ENCODE results near the gene RMND5B. TPM values are rescaled to one million over a fixed set of nuclear protein-coding genes. Genes with fewer than 3 reads are reported as not detected.
"Not testable (repeated sequence)": the region's sequence is repeated elsewhere in the genome, so short reads cannot be mapped to it uniquely, and the experiment has no call there.

The RMND5B gene
- total RNA-seq, 1 experiment from 2014 or later: 30.3 TPM

DNA sequence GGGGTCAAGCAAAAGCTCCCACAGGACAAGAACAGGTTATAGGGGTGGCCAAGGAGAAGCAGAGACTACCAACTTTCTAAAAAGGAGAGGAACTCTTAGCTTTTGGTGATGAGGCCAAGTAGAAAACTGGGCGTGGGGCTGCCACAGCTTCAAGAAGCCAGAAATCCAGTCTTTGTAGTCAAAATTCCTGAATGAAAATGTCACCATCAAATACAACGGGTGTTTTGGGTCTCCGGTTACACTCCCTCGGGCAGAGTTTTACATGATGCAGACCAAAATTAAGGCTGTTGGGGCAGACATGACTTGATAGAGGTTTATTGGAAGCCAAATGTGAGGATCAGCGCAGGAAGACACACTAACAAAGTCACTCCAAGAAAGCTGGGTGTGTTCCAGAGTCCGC, 46.9 kb upstream of the RMND5B start:
- Histone ChIP-seq H2AFZ (no peak overlapping the region), H3K4me1 (replicated peaks; ENCODE audit: insufficient read depth) (peaks cover 47% of the 10 kb centered on the region), H3K9me2 (ENCODE audit: insufficient read depth) (no peaks in the 10 kb centered on the region), H3K9me3 (ENCODE audit: insufficient read depth, low read depth) (no peaks in the 10 kb centered on the region), H3F3A (ENCODE audit: insufficient read depth, low read depth) (peaks cover 44% of the 10 kb centered on the region), H4K20me1 (ENCODE audit: insufficient read depth) (no peaks in the 10 kb centered on the region), H3K36me3 (ENCODE audit: low read depth) (no peaks in the 10 kb centered on the region), H3K79me2 (ENCODE audit: low read depth) (no peaks in the 10 kb centered on the region), H3K4me2 (peak overlapping the region; percentile 52), H3K27me3 (ENCODE audit: insufficient read depth, low read depth) (no peaks in the 10 kb centered on the region), H3K4me3 (no peak overlapping the region), H3K27ac (no peak overlapping the region)
- TF ChIP-seq, protein P1, sequence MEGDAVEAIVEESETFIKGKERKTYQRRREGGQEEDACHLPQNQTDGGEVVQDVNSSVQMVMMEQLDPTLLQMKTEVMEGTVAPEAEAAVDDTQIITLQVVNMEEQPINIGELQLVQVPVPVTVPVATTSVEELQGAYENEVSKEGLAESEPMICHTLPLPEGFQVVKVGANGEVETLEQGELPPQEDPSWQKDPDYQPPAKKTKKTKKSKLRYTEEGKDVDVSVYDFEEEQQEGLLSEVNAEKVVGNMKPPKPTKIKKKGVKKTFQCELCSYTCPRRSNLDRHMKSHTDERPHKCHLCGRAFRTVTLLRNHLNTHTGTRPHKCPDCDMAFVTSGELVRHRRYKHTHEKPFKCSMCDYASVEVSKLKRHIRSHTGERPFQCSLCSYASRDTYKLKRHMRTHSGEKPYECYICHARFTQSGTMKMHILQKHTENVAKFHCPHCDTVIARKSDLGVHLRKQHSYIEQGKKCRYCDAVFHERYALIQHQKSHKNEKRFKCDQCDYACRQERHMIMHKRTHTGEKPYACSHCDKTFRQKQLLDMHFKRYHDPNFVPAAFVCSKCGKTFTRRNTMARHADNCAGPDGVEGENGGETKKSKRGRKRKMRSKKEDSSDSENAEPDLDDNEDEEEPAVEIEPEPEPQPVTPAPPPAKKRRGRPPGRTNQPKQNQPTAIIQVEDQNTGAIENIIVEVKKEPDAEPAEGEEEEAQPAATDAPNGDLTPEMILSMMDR (conservative IDR thresholded peaks at IDR 0.05): no peak
- ChIA-PET CTCF (no interaction called here), POLR2A (ENCODE audit: unreplicated experiment) (no interaction called here)
- intact Hi-C loops (cut with micrococcal nuclease; ENCODE audit: unreplicated experiment): no loop called here
- DNase-seq: peak in 1 of 2 experiments; percentile 73
- BruUV-seq (replicated peaks): no TSS peak

- no peak for DNase-seq
- intact Hi-C loops (cut with micrococcal nuclease; ENCODE audit: unreplicated experiment): no loop called here
- TF ChIP-seq, protein P1 (conservative IDR thresholded peaks at IDR 0.05): no peak
- no peak for TF ChIP-seq EZH2 (IDR thresholded peaks at IDR 0.05; ENCODE audit: low read depth)
- Histone ChIP-seq H3K9me2 (ENCODE audit: insufficient read depth) (no peaks in the 10 kb centered on the region), H3K4me2 (no peak overlapping the region), H3K9me3 (ENCODE audit: insufficient read depth, low read depth) (no peaks in the 10 kb centered on the region), H3K4me1 (replicated peaks; ENCODE audit: insufficient read depth) (peaks cover 43% of the 10 kb centered on the region), H3K27ac (no peak overlapping the region), H2AFZ (no peak overlapping the region), H3K79me2 (ENCODE audit: low read depth) (no peaks in the 10 kb centered on the region), H3K36me3 (ENCODE audit: low read depth) (no peaks in the 10 kb centered on the region), H4K20me1 (ENCODE audit: insufficient read depth) (no peaks in the 10 kb centered on the region), H3K4me3 (no peak overlapping the region), H3F3A (ENCODE audit: insufficient read depth, low read depth) (peaks cover 46% of the 10 kb centered on the region), H3K27me3 (ENCODE audit: insufficient read depth, low read depth) (no peaks in the 10 kb centered on the region)
- ChIA-PET POLR2A (ENCODE audit: unreplicated experiment) (no interaction called here), CTCF (interaction anchor here (0.6 kb wide), 1 partner anchor 474 kb away, joined by 3 read pairs; no protein-coding TSS in a partner anchor)
- no TSS peak for BruUV-seq (replicated peaks)
Observed at GRCh38 chr5:178085316-178085715, 45.5 kb upstream of the RMND5B start.

DNA sequence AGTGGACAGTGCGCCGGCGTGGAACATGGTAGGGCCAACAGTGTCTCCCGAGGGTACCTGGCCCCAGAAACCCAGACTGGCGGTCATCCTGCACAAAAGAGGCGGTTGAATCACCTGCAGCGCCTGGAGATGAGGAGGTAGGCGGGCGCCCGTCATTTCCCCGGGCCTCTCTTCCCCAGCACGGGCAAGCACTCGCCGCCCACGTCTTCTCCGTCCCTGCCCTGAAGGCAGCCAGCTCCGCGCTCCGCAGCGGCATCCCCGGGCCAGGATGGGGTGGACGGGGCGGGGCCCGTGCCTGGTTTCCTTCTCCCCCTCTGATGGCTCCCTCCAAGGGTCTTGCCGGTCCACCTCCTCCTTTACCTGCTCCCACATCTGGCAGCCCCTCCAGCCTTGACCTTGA, 44.5 kb upstream of the RMND5B start:
- H4K20me1 ChIP-seq (ENCODE audit: insufficient read depth): no peaks in the 10 kb centered on the region
- no peaks in the 10 kb centered on the region for H3K9me3 ChIP-seq (ENCODE audit: insufficient read depth, low read depth)
- intact Hi-C loops (cut with micrococcal nuclease; ENCODE audit: unreplicated experiment): no loop called here
- H3K36me3 ChIP-seq (ENCODE audit: low read depth): no peaks in the 10 kb centered on the region
- no peak overlapping the region for H3K4me3 ChIP-seq
- ChIA-PET POLR2A (ENCODE audit: unreplicated experiment) (no interaction called here), CTCF (no interaction called here)
- H3K27me3 ChIP-seq (ENCODE audit: insufficient read depth, low read depth): no peaks in the 10 kb centered on the region
- H3K9me2 ChIP-seq (ENCODE audit: insufficient read depth): no peaks in the 10 kb centered on the region
- no peak overlapping the region for H2AFZ ChIP-seq
- H3F3A ChIP-seq (ENCODE audit: insufficient read depth, low read depth): peaks cover 45% of the 10 kb centered on the region
- TF ChIP-seq, protein P1 (conservative IDR thresholded peaks at IDR 0.05): no peak
- no peak overlapping the region for H3K4me2 ChIP-seq
- BruUV-seq (replicated peaks): no TSS peak
- no peaks in the 10 kb centered on the region for H3K79me2 ChIP-seq (ENCODE audit: low read depth)
- no peak overlapping the region for H3K27ac ChIP-seq
- H3K4me1 ChIP-seq (replicated peaks; ENCODE audit: insufficient read depth): peaks cover 40% of the 10 kb centered on the region
- no peak for DNase-seq

DNA sequence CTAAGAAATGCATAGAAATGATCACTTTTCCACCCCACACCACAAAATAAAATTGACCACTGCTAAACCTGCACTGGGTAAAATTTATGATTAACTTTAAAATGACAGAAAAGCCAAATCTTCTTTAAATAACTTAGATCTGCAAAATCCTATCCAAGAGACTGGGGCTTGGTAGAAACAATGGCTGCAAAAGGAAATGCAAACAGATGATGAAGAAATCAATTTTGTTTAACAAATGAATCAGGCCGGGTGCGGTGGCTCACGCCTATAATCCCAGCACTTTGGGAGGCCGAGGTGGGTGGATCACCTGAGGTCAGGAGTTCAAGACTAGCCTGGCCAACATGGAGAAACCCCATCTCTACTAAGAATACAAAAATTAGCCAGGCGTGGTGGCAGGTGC, 43.6 kb upstream of the RMND5B start:
- Histone ChIP-seq H3F3A (ENCODE audit: insufficient read depth, low read depth) (peaks cover 36% of the 10 kb centered on the region; the same call in 1 of the 2 replicates), H3K4me1 (replicated peaks; ENCODE audit: insufficient read depth) (peaks cover 31% of the 10 kb centered on the region)
- BruUV-seq (replicated peaks); H3K36me3 ChIP-seq (ENCODE audit: low read depth); intact Hi-C loops (cut with micrococcal nuclease; ENCODE audit: unreplicated experiment); CTCF ChIA-PET; H3K79me2 ChIP-seq (ENCODE audit: low read depth); H3K27me3 ChIP-seq (ENCODE audit: insufficient read depth, low read depth); H4K20me1 ChIP-seq (ENCODE audit: insufficient read depth); H2AFZ ChIP-seq; POLR2A ChIA-PET (ENCODE audit: unreplicated experiment); H3K4me3 ChIP-seq; H3K9me2 ChIP-seq (ENCODE audit: insufficient read depth); H3K4me2 ChIP-seq; H3K9me3 ChIP-seq (ENCODE audit: insufficient read depth, low read depth); H3K27ac ChIP-seq: not testable (repeated sequence)
- DNase-seq: peak in 1 of 2 experiments; percentile 52

All from PC-9 (cell line).